ENCODE data around the gene METTL25.

METTL25 gene

GRCh38 chr12:82358200-82359114 lies at the start of gene METTL25, which contains the start of gene CCDC59:
METTL25 (plus strand) TSS chr12:82358529; CDS start chr12:82358566, 37 bp downstream.
CCDC59 (minus strand) TSS chr12:82358387; CDS start chr12:82358376, 11 bp downstream.
- CTCF ChIA-PET = interaction anchor here (0.6 kb wide), 2 partner anchors 209 to 361 kb away, joined by 3 to 5 read pairs; no protein-coding TSS in a partner anchor
- POLR2A ChIA-PET = interaction anchor here (0.6 to 1.5 kb wide), 5 partner anchors 9 to 1081 kb away, joined by 3 to 4 read pairs (median 3); no protein-coding TSS in a partner anchor
- no peak for TF ChIP-seq ZNF384 (IDR thresholded peaks at IDR 0.05)
- TF ChIP-seq ARNT (IDR thresholded peaks at IDR 0.05) = no peak
- no peak for TF ChIP-seq HDGF (IDR thresholded peaks at IDR 0.05; ENCODE audit: borderline replicate concordance)
- TF ChIP-seq CTBP1 (IDR thresholded peaks at IDR 0.05; ENCODE audit: borderline replicate concordance) = peak; percentile 33; the same call in 1 of the 2 replicates
- peak; percentile 71 for TF ChIP-seq L3MBTL2 (conservative IDR thresholded peaks at IDR 0.05)
- no peak for TF ChIP-seq SP1 (IDR thresholded peaks at IDR 0.05)
- TF ChIP-seq NFRKB (IDR thresholded peaks at IDR 0.05) = peak; percentile 83
- TF ChIP-seq BHLHE40 (IDR thresholded peaks at IDR 0.05; ENCODE audit: borderline replicate concordance) = no peak
- no peak for TF ChIP-seq FOXK2 (IDR thresholded peaks at IDR 0.05)
- TF ChIP-seq TARDBP (IDR thresholded peaks at IDR 0.05) = 0 out of 2 replicates have a peak, but pooled peaks have one; percentile 8
- TF ChIP-seq LEF1 (IDR thresholded peaks at IDR 0.05; ENCODE audit: borderline replicate concordance) = no peak
- TF ChIP-seq FOXM1 (IDR thresholded peaks at IDR 0.05; ENCODE audit: borderline replicate concordance) = no peak
- TF ChIP-seq ELF4 (IDR thresholded peaks at IDR 0.05) = peak; percentile 67
- no peak for TF ChIP-seq SUZ12 (IDR thresholded peaks at IDR 0.05)
- TF ChIP-seq PKNOX1 (IDR thresholded peaks at IDR 0.05) = no peak
- no peak for TF ChIP-seq FOXA1 (IDR thresholded peaks at IDR 0.05)
- DNase-seq (ENCODE audit: extremely low spot score) = peak; percentile 88

GRCh38 chr12:82314406-82314892 lies 43.9 kb upstream of the METTL25 start:
- DNase-seq (ENCODE audit: extremely low spot score) = no peak
- CTCF ChIA-PET = no interaction called here

GRCh38 chr12:82319276-82319675 lies 39.1 kb upstream of the METTL25 start:
- CTCF ChIA-PET = no interaction called here
- POLR2A ChIA-PET = no interaction called here
- TF ChIP-seq FOXA1 (IDR thresholded peaks at IDR 0.05) (no peak), SP1 (IDR thresholded peaks at IDR 0.05) (no peak), L3MBTL2 (conservative IDR thresholded peaks at IDR 0.05) (no peak), HDGF (IDR thresholded peaks at IDR 0.05; ENCODE audit: borderline replicate concordance) (no peak), ZNF384 (IDR thresholded peaks at IDR 0.05) (no peak), FOXK2 (IDR thresholded peaks at IDR 0.05) (no peak), FOXM1 (IDR thresholded peaks at IDR 0.05; ENCODE audit: borderline replicate concordance) (no peak), LEF1 (IDR thresholded peaks at IDR 0.05; ENCODE audit: borderline replicate concordance) (no peak), CTBP1 (IDR thresholded peaks at IDR 0.05; ENCODE audit: borderline replicate concordance) (no peak), PKNOX1 (IDR thresholded peaks at IDR 0.05) (no peak), ELF4 (IDR thresholded peaks at IDR 0.05) (no peak), BHLHE40 (IDR thresholded peaks at IDR 0.05; ENCODE audit: borderline replicate concordance) (no peak), ARNT (IDR thresholded peaks at IDR 0.05) (no peak), SUZ12 (IDR thresholded peaks at IDR 0.05) (no peak), NFRKB (IDR thresholded peaks at IDR 0.05) (no peak), TARDBP (IDR thresholded peaks at IDR 0.05) (no peak)
- no peak for DNase-seq (ENCODE audit: extremely low spot score)

More at GRCh38 chr12:82314406-82314892, 43.9 kb upstream of the METTL25 start:
- TF ChIP-seq FOXM1 (IDR thresholded peaks at IDR 0.05; ENCODE audit: borderline replicate concordance) (no peak), BHLHE40 (IDR thresholded peaks at IDR 0.05; ENCODE audit: borderline replicate concordance) (no peak), ZNF384 (IDR thresholded peaks at IDR 0.05) (no peak), FOXK2 (IDR thresholded peaks at IDR 0.05) (no peak), TARDBP (IDR thresholded peaks at IDR 0.05) (no peak), LEF1 (IDR thresholded peaks at IDR 0.05; ENCODE audit: borderline replicate concordance) (no peak), CTBP1 (IDR thresholded peaks at IDR 0.05; ENCODE audit: borderline replicate concordance) (no peak), SUZ12 (IDR thresholded peaks at IDR 0.05) (no peak), PKNOX1 (IDR thresholded peaks at IDR 0.05) (no peak), NFRKB (IDR thresholded peaks at IDR 0.05) (no peak), HDGF (IDR thresholded peaks at IDR 0.05; ENCODE audit: borderline replicate concordance) (no peak), FOXA1 (IDR thresholded peaks at IDR 0.05) (no peak), SP1 (IDR thresholded peaks at IDR 0.05) (no peak), L3MBTL2 (conservative IDR thresholded peaks at IDR 0.05) (no peak), ARNT (IDR thresholded peaks at IDR 0.05) (no peak), ELF4 (IDR thresholded peaks at IDR 0.05) (no peak)
- POLR2A ChIA-PET = no interaction called here

- DNase-seq (ENCODE audit: extremely low spot score) = no peak
- CTCF ChIA-PET = no interaction called here
- TF ChIP-seq HDGF (IDR thresholded peaks at IDR 0.05; ENCODE audit: borderline replicate concordance) (no peak), L3MBTL2 (conservative IDR thresholded peaks at IDR 0.05) (no peak), FOXM1 (IDR thresholded peaks at IDR 0.05; ENCODE audit: borderline replicate concordance) (no peak), CTBP1 (IDR thresholded peaks at IDR 0.05; ENCODE audit: borderline replicate concordance) (no peak), FOXK2 (IDR thresholded peaks at IDR 0.05) (no peak), NFRKB (IDR thresholded peaks at IDR 0.05) (no peak), LEF1 (IDR thresholded peaks at IDR 0.05; ENCODE audit: borderline replicate concordance) (no peak), ARNT (IDR thresholded peaks at IDR 0.05) (no peak), SP1 (IDR thresholded peaks at IDR 0.05) (no peak), PKNOX1 (IDR thresholded peaks at IDR 0.05) (no peak), SUZ12 (IDR thresholded peaks at IDR 0.05) (no peak), TARDBP (IDR thresholded peaks at IDR 0.05) (no peak), FOXA1 (IDR thresholded peaks at IDR 0.05) (no peak), ELF4 (IDR thresholded peaks at IDR 0.05) (no peak), BHLHE40 (IDR thresholded peaks at IDR 0.05; ENCODE audit: borderline replicate concordance) (no peak)
- POLR2A ChIA-PET = no interaction called here
These were observed 32.6 kb upstream of the METTL25 start for GRCh38 chr12:82325540-82326336.

All from HEK293T (cell line).